HCT116 (cell line): Measurements from ENCODE around the gene SUSD5.

Experiments used
- ATF3 ChIP-seq: IDR thresholded peaks from 2 replicates; pipeline ENCODE4 v1.6.1; 2012
- CTCF ChIP-seq, 3 experiments: fragments of 200-600 bp in 1 of 3; sonication (generic) in 1 of 3; IDR thresholded peaks in 2 of 3; conservative IDR thresholded peaks in 1 of 3; 2 replicates each; pipeline ENCODE4 v1.5.1; 2012 to 2017; ENCODE audit warnings: low read depth in 2 of 3, low read length in 2 of 3, antibody characterized with exemption in 1 of 3, borderline replicate concordance in 1 of 3, control low read depth in 1 of 3, mild to moderate bottlenecking in 1 of 3, mixed read lengths in 1 of 3, mixed run types in 1 of 3, moderate library complexity in 1 of 3; ENCODE audit not compliant: insufficient read depth in 1 of 3
- EZH2 ChIP-seq: fragments of 200-600 bp; sonication (generic); IDR thresholded peaks from 2 replicates; pipeline ENCODE4 v1.6.1; 2017; ENCODE audit warnings: antibody characterized with exemption, mixed run types
- SIN3A ChIP-seq: IDR thresholded peaks from 2 replicates; pipeline ENCODE4 v1.6.1; 2012; ENCODE audit warnings: low read depth

- TF ChIP-seq CTCF (IDR thresholded peaks at IDR 0.05 in 2 of 3, conservative IDR thresholded peaks at IDR 0.05 in 1 of 3; ENCODE audit: borderline replicate concordance in 1 of 3, insufficient read depth in 1 of 3, low read depth in 2 of 3, low read length in 2 of 3), result no peak
- no peak for TF ChIP-seq SIN3A
- no peak for TF ChIP-seq EZH2
- TF ChIP-seq ATF3, result no peak
Observed at GRCh38 chr3:33196538-33196937, 22.1 kb downstream of the SUSD5 start.
